DND-41 (cell line): ENCODE measurements around the gene FAM240A.
A peak's percentile ranks its signal among the peaks of the same experiment; 100 is the strongest.

Experiments
- ATAC-seq: fragments of 200-7000 bp; cut with Tn5 transposase; 3 replicates; pipeline ENCODE4 v1.9.1; 2021; ENCODE audit warnings: low read depth; ENCODE audit not compliant: insufficient read depth
- DNase-seq: peaks from one replicate; pipeline ENCODE4 v3.0.0-alpha.2; 2020
- H2AFZ ChIP-seq: 2 replicates; pipeline ENCODE4 v1.6.0; 2012; ENCODE audit warnings: low read depth, low read length
- H3K27ac ChIP-seq: 2 replicates; pipeline ENCODE4 v1.5.1; 2012; ENCODE audit warnings: low read length, inconsistent platforms
- H3K27me3 ChIP-seq: fragments of 200-600 bp; sonication (generic); 2 replicates; pipeline ENCODE4 v1.6.0; 2012; ENCODE audit warnings: low read length, mild to moderate bottlenecking, inconsistent platforms; ENCODE audit not compliant: insufficient read depth, poor library complexity
- H3K36me3 ChIP-seq: 2 replicates; pipeline ENCODE4 v1.5.1; 2012; ENCODE audit warnings: low read length, inconsistent platforms; ENCODE audit not compliant: insufficient read depth
- H3K4me1 ChIP-seq: 2 replicates; pipeline ENCODE4 v1.5.1; 2012; ENCODE audit warnings: mild to moderate bottlenecking, low read length; ENCODE audit not compliant: insufficient read depth
- H3K4me2 ChIP-seq: 2 replicates; pipeline ENCODE4 v1.6.0; 2012; ENCODE audit warnings: mild to moderate bottlenecking, moderate library complexity, low read length, inconsistent platforms; ENCODE audit not compliant: insufficient read depth
- H3K4me3 ChIP-seq, 2 experiments: fragments of 200-600 bp in 1 of 2; shearing (Covaris generic) in 1 of 2; 2 replicates each; pipeline ENCODE4 v1.5.1; 2012 to 2016; ENCODE audit warnings: inconsistent platforms in 2 of 2, low read length in 2 of 2, mild to moderate bottlenecking in 2 of 2, low read depth in 1 of 2, moderate library complexity in 1 of 2
- H3K79me2 ChIP-seq: 2 replicates; pipeline ENCODE4 v1.6.0; 2012; ENCODE audit warnings: low read length, inconsistent platforms; ENCODE audit not compliant: insufficient read depth
- H3K9ac ChIP-seq: 2 replicates; pipeline ENCODE4 v1.6.0; 2012; ENCODE audit warnings: low read depth, mild to moderate bottlenecking, inconsistent platforms, low read length, moderate library complexity
- H3K9me3 ChIP-seq: 2 replicates; pipeline ENCODE4 v1.5.1; 2012; ENCODE audit warnings: low read length, moderate library complexity, mild to moderate bottlenecking, inconsistent platforms; ENCODE audit not compliant: insufficient read depth, severe bottlenecking
- H4K20me1 ChIP-seq: 2 replicates; pipeline ENCODE4 v1.6.0; 2012; ENCODE audit warnings: low read length; ENCODE audit not compliant: insufficient read depth
- EZH2 ChIP-seq: IDR thresholded peaks from 3 replicates; pipeline ENCODE4 v1.6.1; 2012; ENCODE audit warnings: borderline replicate concordance, low read depth, mild to moderate bottlenecking, moderate library complexity, low read length, inconsistent platforms; ENCODE audit not compliant: severe bottlenecking
- TF ChIP-seq, protein P1 (sequence below): IDR thresholded peaks from 2 replicates; pipeline ENCODE4 v1.5.1; 2012; ENCODE audit warnings: borderline replicate concordance, low read length, moderate library complexity, mild to moderate bottlenecking; ENCODE audit not compliant: poor library complexity, severe bottlenecking; ENCODE audit errors: extremely low read depth

The FAM240A gene

DNA sequence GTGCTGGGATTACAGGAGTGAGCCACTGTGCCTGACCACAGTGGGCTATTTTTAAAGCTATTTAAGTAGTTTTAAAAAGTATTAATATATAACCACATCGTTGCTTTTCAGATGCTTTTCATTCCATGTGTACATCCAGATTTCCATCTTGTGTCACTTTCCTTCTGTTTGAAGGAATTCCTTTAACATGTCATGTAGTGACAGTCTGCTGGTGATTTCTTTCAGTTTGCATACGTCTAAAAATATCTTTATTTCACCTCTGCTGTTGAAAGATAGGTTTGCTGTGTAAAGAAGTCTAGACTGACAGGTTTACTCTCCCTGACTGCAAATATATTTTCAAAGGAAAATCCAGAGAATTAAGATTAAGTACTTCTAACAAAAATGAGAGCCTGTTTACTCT lies 12.2 kb downstream of the FAM240A start:
- H3K36me3 ChIP-seq, result no peaks in the 10 kb centered on the region
- peaks cover 12% of the 10 kb centered on the region for H3K4me1 ChIP-seq
- H3K27ac ChIP-seq, result no peak overlapping the region
- no peak overlapping the region for H2AFZ ChIP-seq
- H3K4me3 ChIP-seq, result no peak overlapping the region
- no peaks in the 10 kb centered on the region for H3K9me3 ChIP-seq
- no peak overlapping the region for H3K9ac ChIP-seq
- DNase-seq (no peak), ATAC-seq (no peak)
- H3K4me2 ChIP-seq, result no peak overlapping the region
- H3K79me2 ChIP-seq, result no peaks in the 10 kb centered on the region
- TF ChIP-seq, protein P1, sequence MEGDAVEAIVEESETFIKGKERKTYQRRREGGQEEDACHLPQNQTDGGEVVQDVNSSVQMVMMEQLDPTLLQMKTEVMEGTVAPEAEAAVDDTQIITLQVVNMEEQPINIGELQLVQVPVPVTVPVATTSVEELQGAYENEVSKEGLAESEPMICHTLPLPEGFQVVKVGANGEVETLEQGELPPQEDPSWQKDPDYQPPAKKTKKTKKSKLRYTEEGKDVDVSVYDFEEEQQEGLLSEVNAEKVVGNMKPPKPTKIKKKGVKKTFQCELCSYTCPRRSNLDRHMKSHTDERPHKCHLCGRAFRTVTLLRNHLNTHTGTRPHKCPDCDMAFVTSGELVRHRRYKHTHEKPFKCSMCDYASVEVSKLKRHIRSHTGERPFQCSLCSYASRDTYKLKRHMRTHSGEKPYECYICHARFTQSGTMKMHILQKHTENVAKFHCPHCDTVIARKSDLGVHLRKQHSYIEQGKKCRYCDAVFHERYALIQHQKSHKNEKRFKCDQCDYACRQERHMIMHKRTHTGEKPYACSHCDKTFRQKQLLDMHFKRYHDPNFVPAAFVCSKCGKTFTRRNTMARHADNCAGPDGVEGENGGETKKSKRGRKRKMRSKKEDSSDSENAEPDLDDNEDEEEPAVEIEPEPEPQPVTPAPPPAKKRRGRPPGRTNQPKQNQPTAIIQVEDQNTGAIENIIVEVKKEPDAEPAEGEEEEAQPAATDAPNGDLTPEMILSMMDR, result no peak
- TF ChIP-seq EZH2, result no peak
- H3K27me3 ChIP-seq, result no peaks in the 10 kb centered on the region
- H4K20me1 ChIP-seq, result no peaks in the 10 kb centered on the region

- Histone ChIP-seq H4K20me1 (no peaks in the 10 kb centered on the region), H3K4me3 (no peak overlapping the region), H3K27me3 (no peaks in the 10 kb centered on the region), H3K9ac (no peak overlapping the region), H3K36me3 (no peaks in the 10 kb centered on the region), H3K79me2 (no peaks in the 10 kb centered on the region), H3K4me2 (no peak overlapping the region), H3K4me1 (peaks cover 17% of the 10 kb centered on the region), H3K9me3 (no peaks in the 10 kb centered on the region), H3K27ac (no peak overlapping the region), H2AFZ (peak overlapping the region; percentile 19; the same call in 1 of the 2 replicates)
- ATAC-seq, result no peak
- TF ChIP-seq, protein P1, result no peak
- TF ChIP-seq EZH2, result no peak
- no peak for DNase-seq
Measured at GRCh38 chr3:46624975-46625490, 12.7 kb downstream of the FAM240A start.

- H3K27me3 ChIP-seq, result no peaks in the 10 kb centered on the region
- H3K36me3 ChIP-seq, result no peaks in the 10 kb centered on the region
- H3K9ac ChIP-seq, result no peak overlapping the region
- DNase-seq, result no peak
- H4K20me1 ChIP-seq, result no peaks in the 10 kb centered on the region
- H3K9me3 ChIP-seq, result no peaks in the 10 kb centered on the region
- no peak overlapping the region for H3K4me3 ChIP-seq
- H3K79me2 ChIP-seq, result no peaks in the 10 kb centered on the region
- H2AFZ ChIP-seq, result no peak overlapping the region
- H3K4me2 ChIP-seq, result no peak overlapping the region
- ATAC-seq, result no peak
- no peak overlapping the region for H3K27ac ChIP-seq
- H3K4me1 ChIP-seq, result peaks cover 24% of the 10 kb centered on the region
- TF ChIP-seq, protein P1, result no peak
- TF ChIP-seq EZH2, result no peak
Measured at GRCh38 chr3:46626039-46626438, 13.7 kb downstream of the FAM240A start.

- H3K4me2 ChIP-seq, result no peak overlapping the region
- DNase-seq, result no peak
- TF ChIP-seq EZH2, result no peak
- TF ChIP-seq, protein P1, result no peak
- H3K36me3 ChIP-seq, result no peaks in the 10 kb centered on the region
- H3K27me3 ChIP-seq, result no peaks in the 10 kb centered on the region
- H3K79me2 ChIP-seq, result no peaks in the 10 kb centered on the region
- no peaks in the 10 kb centered on the region for H4K20me1 ChIP-seq
- no peak overlapping the region for H3K9ac ChIP-seq
- H2AFZ ChIP-seq, result no peak overlapping the region
- no peak overlapping the region for H3K27ac ChIP-seq
- H3K9me3 ChIP-seq, result no peaks in the 10 kb centered on the region
- peaks cover 24% of the 10 kb centered on the region for H3K4me1 ChIP-seq
- ATAC-seq, result no peak
- H3K4me3 ChIP-seq, result no peak overlapping the region
Measured at GRCh38 chr3:46627078-46627477, 14.8 kb downstream of the FAM240A start.
